UCSD-AML1 (cell line): ENCODE results near the gene CCDC102B.
"Not testable (repeated sequence)": the region's sequence is repeated elsewhere in the genome, so short reads cannot be mapped to it uniquely, and the experiment has no call there.

ENCODE experiments used
- DNase-seq: peaks from one replicate; lab custom pipeline; 2025; ENCODE audit not compliant: unreplicated experiment; lab: John Stamatoyannopoulos, UW

The CCDC102B gene

DNA sequence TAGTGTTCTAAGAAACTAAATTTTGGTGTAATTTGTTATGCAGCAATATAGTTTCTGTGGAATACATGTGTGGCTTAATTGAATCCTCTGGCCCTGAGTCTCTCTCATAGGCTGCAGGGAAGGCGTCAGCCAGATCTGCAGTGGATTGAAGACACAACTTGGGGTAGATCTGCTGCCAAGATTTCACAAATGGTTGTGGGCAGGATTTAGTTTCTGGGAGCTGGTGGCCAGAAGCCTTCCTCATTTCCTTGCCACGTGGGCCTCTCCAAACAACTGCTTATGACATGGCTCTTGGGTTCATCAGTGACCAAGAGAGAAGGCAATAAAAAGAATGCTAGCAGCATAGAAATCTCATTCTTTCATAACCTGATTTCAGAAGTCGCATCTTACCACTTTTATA is 28.2 kb downstream of the CCDC102B start:
- DNase-seq = no peak

DNA sequence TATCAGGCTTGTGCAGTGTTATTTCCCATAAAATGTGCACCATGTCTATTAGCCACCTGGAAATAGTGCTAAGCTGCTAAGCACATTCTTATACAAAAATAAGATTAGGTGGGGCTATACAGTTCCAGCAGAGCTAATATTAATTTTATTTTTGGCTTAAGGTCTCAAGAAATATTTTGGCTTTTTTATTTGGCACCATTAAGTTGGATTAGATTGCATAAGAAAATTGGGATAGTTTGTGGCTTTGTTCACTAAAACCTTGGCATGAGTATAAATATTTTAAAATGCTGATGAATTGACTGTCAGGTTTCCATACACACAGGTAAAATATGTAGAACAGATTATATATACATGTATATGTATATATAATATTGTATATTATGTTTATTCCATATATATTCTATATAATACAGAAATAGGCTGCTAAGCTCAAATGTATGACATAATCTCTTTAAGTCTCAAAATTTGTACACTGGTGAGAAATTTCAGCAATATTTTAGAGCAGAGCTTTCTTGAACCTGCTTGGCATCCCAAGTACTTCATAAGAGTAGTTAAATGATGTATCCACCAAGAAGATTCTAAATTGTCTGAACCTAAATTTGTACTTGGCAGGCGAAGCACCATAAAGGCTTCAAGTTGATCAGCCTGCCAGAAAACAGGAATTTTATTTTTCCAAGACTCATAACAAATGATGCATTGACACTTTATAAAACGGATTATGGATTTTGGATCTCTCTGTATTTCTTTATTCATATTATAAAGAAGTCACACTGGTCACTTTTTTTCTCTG is 32.6 kb downstream of the CCDC102B start:
- no peak for DNase-seq

DNA sequence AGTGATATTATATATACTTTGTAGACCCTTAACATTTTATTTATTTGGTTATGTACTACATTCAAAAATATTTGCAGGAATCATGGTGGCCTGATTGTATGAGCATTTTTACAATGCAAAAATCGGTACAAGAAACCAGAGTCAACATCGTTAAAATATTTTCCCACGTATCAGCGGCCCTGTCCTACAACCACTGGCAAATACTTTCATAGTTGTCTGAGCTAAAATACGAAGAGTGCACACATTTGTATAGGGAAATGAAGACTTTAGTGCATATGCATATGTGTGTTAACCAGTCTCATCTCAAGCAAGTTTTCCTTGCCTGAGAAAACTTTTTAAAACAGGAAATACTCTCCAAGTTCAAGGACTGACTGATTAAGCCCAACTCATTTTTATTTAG is 35.9 kb downstream of the CCDC102B start:
- no peak for DNase-seq

DNA sequence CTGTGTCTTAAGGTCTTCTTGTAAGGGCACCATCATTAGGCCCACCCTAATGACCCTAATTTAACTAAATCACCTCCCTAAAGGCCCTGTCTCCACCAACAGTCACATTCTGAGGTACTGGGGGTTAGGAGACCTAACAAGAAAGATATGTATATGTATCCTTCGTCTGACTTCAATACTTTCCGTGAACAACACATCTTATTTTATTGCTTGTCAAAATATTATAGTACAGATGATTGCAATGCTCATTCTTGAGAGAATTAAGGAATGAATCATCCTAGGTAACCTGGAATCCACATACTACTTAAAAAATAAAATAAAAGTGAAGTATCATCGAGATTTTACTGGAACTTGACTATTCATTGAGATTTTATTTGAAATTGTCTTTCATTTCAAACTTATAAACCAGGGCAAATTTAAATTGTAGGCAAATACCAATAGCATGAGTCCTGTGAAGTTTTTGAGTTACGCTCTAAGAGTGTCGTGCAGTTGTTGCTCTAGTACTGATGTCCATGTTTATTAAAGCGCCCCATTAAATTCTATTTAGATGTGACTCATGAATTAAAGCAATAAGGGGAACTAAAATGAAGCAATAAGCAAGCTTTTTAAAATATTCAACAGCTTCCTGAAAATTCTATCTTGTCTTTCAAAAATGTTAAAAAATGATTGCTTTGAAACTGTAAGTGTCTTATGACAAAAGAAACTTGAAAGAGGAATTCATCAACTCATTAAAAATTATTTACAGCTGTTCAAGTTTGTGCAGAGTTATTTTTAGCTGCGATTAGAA is 40.0 kb downstream of the CCDC102B start:
- no peak for DNase-seq

DNA sequence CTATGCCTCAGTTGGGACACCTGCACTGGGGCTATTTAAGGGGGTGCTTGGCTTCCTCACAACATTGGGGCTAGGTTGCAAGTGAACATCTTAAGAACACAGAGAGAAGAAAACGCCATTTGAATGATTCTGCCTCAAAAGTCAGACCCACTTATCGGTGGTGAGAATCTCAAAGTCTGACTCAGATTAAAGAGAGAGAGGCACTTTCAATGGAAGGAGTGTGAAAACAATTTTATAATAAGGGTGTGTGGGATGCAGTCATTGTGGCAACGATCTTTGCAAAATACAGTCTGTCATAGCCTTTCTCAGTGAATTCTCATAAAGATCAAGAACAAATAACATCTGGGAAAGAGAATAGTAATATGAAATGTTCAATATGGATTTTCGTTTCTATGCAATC is 41.8 kb downstream of the CCDC102B start:
- DNase-seq = no peak

- DNase-seq = no peak
Observed at GRCh38 chr18:68840554-68841263, 42.8 kb downstream of the CCDC102B start.

GRCh38 chr18:68841301-68841700 is 43.4 kb downstream of the CCDC102B start:
- no peak for DNase-seq

GRCh38 chr18:68842951-68843350 is 45.1 kb downstream of the CCDC102B start:
- no peak for DNase-seq

DNA sequence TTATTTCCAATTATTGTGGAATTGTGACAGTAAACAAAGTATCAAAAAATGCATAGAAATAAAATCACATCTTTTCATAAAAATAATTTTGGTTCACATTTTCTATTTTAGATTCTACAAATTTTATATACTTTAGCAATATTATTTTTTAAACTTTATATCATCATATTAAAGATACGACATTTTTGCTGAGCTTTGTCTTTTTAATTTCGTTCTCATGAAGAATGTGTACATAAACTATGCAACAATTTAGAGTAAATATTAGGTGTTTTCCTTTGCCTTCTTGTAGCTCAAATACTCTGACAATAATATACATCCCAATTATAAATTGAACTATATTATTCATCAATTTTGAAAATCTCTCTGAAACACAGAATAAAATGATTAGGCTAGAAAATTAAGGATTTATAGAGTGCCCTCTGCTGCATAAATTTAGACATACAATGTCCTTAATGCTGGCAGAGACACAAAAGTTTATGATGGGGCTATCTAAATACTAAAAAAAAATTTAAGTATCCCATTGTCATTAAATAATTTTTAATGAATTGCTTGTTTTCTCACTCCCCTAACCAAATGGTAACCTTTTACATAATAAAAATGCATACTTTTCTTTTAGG is 45.7 kb downstream of the CCDC102B start:
- no peak for DNase-seq

DNA sequence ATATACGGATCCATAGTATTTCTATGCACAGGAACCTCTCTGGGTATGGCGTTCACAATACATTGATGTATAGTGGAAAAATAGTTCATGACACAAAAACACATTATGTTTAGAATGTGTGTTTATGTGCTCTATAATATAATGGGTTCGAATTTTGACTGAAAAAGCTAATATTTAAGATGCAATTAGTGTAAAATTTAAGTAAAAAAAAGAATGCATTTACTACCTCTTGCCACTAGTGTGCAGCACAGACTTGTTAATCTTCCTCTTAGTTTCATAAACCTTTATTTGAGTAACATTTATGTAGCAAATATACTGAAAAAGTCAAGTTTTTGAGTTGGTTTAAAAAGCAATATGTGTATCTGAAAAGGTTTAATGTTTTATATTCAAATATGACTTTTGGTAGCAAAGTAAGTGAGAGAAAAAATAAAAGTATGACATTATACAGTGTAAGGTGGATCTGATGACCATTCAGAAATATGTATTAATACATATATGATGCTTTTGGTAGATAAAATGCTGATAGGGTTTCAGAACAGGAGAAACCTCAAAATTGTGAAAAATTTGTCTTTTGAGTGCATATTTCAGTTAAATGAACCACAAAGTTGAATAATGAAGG is 49.4 kb downstream of the CCDC102B start:
- DNase-seq = no peak

DNA sequence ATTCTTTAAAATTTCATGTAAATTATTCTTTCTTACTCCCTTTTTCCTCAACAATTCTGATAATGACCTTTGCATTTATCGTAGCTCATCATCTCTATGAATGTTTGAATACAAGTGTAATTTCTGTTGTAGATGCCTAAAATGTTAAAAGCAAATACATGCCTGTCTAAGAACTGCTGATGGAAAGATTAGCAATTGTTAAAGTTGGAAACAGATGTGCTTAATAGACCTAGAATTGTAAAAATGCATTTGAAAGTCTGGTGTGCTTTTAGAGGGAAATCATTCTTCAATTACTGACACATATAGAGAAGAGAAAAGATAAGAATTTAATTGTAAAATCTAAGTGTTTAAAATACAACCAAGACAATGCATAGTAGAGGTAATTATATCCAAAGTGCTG is 50.4 kb downstream of the CCDC102B start:
- no peak for DNase-seq

GRCh38 chr18:68854786-68855391 is 57.0 kb downstream of the CCDC102B start:
- no peak for DNase-seq

DNA sequence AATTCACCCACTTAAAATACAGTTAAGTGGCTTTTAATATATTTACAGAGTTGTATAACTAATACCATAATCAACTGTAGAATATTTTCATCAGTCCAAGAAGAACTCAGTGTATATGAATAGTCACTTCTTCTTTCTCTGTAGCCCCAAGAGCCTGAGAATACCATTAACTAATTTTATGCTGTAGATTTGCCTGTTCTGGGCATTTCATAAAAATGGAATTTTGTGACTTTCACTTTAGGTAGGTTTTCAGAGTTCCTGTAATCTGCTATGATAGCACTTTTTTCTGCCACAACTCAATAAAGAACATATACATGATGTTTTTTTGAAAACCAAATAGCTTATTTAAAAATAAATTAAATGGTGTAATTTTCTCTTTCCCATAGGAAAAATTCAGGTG is 57.6 kb downstream of the CCDC102B start:
- DNase-seq = no peak

GRCh38 chr18:68861365-68861764 is 63.5 kb downstream of the CCDC102B start:
- DNase-seq = no peak

- no peak for DNase-seq
Observed at GRCh38 chr18:68865021-68865420, 67.1 kb downstream of the CCDC102B start.

GRCh38 chr18:68865503-68865902 is 67.6 kb downstream of the CCDC102B start:
- no peak for DNase-seq

GRCh38 chr18:68873003-68873402 is 75.1 kb downstream of the CCDC102B start:
- DNase-seq = no peak

DNA sequence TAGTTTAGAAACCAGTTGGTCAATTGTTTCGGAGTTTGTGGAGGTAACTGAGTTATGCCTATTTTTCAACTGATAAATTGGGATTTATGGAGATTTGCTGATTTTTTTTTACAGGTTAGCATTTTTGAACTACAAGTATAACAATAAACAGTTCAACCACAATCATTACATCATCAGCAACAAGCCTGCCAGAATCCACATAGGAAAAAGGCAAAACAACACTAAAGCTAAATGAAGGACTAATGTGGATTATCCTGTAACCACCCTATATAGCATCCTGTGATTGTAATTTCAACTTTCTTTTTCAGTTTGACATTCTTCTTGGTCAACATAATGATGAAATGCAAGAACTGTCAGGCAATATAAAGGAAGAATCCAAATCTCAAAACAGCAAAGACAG is 76.5 kb downstream of the CCDC102B start:
- DNase-seq = no peak

GRCh38 chr18:68879947-68880346 is 82.1 kb downstream of the CCDC102B start:
- DNase-seq = not testable (repeated sequence)

- no peak for DNase-seq
Observed at GRCh38 chr18:68887410-68887809, 89.5 kb downstream of the CCDC102B start.
